Endothelial cell of umbilical vein (primary cell): ENCODE results near the gene ATP6V1B1.

Experiments used
- EZH2 ChIP-seq: IDR thresholded peaks from 2 replicates; pipeline ENCODE4 v1.6.1; 2012; ENCODE audit warnings: borderline replicate concordance, low read depth, mild to moderate bottlenecking, moderate library complexity, low read length, inconsistent platforms; ENCODE audit not compliant: severe bottlenecking
- JUN ChIP-seq: IDR thresholded peaks from 2 replicates; pipeline ENCODE4 v1.6.1; 2011; ENCODE audit warnings: borderline replicate concordance, low read depth; ENCODE audit not compliant: insufficient read length, insufficient read depth
- MYC ChIP-seq: IDR thresholded peaks from one replicate; pipeline ENCODE4 v1.6.1; 2011; ENCODE audit warnings: mild to moderate bottlenecking, low read depth, low read length
- POLR2A ChIP-seq: IDR thresholded peaks from 2 replicates; pipeline ENCODE4 v1.6.1; 2012; ENCODE audit warnings: low read depth, mild to moderate bottlenecking, control low read depth, low read length
- POLR2AphosphoS5 ChIP-seq: IDR thresholded peaks from 2 replicates; pipeline ENCODE4 v1.6.1; 2012; ENCODE audit warnings: low read depth, mild to moderate bottlenecking, control low read depth, low read length, moderate library complexity; ENCODE audit not compliant: insufficient read depth
- TF ChIP-seq, protein P1 (sequence below), 2 donors: IDR thresholded peaks; 1 replicate in 1 of 2; 2 replicates in 1 of 2; pipeline ENCODE4 v1.5.1; 2011; ENCODE audit warnings: low read length in 2 of 2, mild to moderate bottlenecking in 2 of 2, moderate library complexity in 2 of 2, control low read depth in 1 of 2, inconsistent platforms in 1 of 2, low read depth in 1 of 2; ENCODE audit not compliant: insufficient read depth in 1 of 2; ENCODE audit errors: extremely low read depth in 1 of 2

DNA sequence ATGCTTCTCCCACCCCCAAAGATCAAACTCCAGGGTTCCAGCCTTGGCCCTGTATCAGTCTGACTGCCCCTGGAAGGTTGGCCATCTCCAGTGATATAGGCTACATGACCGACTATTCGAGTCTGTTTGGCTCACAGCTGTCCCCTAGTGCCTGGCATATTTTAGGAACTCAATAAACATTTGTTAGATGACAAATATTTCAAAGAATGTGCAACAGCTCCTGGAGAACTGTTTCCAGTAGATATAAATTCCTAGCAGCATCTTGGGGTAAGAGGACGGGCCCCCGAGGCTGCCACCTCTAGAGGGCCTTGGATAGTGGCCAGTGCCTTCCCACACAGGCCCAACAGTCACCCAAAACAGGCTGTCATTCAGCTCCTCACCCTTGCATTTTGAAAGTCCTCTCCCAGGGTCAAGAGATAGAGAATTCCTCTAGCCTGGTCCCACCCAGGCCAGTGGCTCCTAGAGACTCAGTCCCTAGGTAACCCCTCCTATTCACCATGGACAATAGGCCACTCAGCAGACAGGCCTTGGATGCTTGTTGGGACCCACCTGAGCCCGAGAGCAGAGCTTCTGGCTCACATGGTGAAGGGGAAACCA, 45.1 kb upstream of the ATP6V1B1 start:
- no peak for TF ChIP-seq POLR2A
- TF ChIP-seq, protein P1, sequence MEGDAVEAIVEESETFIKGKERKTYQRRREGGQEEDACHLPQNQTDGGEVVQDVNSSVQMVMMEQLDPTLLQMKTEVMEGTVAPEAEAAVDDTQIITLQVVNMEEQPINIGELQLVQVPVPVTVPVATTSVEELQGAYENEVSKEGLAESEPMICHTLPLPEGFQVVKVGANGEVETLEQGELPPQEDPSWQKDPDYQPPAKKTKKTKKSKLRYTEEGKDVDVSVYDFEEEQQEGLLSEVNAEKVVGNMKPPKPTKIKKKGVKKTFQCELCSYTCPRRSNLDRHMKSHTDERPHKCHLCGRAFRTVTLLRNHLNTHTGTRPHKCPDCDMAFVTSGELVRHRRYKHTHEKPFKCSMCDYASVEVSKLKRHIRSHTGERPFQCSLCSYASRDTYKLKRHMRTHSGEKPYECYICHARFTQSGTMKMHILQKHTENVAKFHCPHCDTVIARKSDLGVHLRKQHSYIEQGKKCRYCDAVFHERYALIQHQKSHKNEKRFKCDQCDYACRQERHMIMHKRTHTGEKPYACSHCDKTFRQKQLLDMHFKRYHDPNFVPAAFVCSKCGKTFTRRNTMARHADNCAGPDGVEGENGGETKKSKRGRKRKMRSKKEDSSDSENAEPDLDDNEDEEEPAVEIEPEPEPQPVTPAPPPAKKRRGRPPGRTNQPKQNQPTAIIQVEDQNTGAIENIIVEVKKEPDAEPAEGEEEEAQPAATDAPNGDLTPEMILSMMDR (IDR thresholded peaks at IDR 0.05; ENCODE audit: extremely low read depth in 1 of 2, insufficient read depth in 1 of 2, low read depth in 1 of 2, low read length in 2 of 2), result no peak
- TF ChIP-seq EZH2, result no peak
- TF ChIP-seq POLR2AphosphoS5, result no peak
- TF ChIP-seq JUN, result no peak
- TF ChIP-seq MYC, result no peak
